Karpas-422 (cell line): ENCODE measurements around the gene UTP25. TPM values are rescaled to one million over a fixed set of nuclear protein-coding genes. Genes with fewer than 3 reads are reported as not detected.

Experiments
- DNase-seq: peaks from one replicate; pipeline ENCODE4 v3.0.0-alpha.2; 2015
- H2AFZ ChIP-seq: fragments of 200-600 bp; sonication (generic); 2 replicates; pipeline ENCODE4 v1.6.1; 2014; ENCODE audit warnings: antibody characterized with exemption, low read length, mixed read lengths
- H3K27ac ChIP-seq: fragments of 200-600 bp; sonication (generic); 2 replicates; pipeline ENCODE4 v1.5.1; 2014; ENCODE audit warnings: mild to moderate bottlenecking, low read length, moderate library complexity
- H3K27me3 ChIP-seq: fragments of 200-600 bp; sonication (generic); 2 replicates; pipeline ENCODE4 v1.6.1; 2014; ENCODE audit warnings: low read length, mixed read lengths
- H3K36me3 ChIP-seq: fragments of 200-600 bp; sonication (generic); 2 replicates; pipeline ENCODE4 v1.6.1; 2014; ENCODE audit warnings: low read length, mixed read lengths; ENCODE audit not compliant: insufficient read depth
- H3K4me1 ChIP-seq: fragments of 200-600 bp; sonication (generic); 2 replicates; pipeline ENCODE4 v1.6.1; 2014; ENCODE audit warnings: mild to moderate bottlenecking, low read length, mixed read lengths
- H3K4me2 ChIP-seq: fragments of 200-600 bp; sonication (generic); 2 replicates; pipeline ENCODE4 v1.6.1; 2014; ENCODE audit warnings: low read length, low read depth, mild to moderate bottlenecking; ENCODE audit not compliant: poor library complexity, severe bottlenecking
- H3K4me3 ChIP-seq: fragments of 200-600 bp; sonication (generic); 2 replicates; pipeline ENCODE4 v1.5.1; 2014; ENCODE audit warnings: mild to moderate bottlenecking, antibody characterized with exemption, low read length, mixed read lengths
- H3K79me2 ChIP-seq: fragments of 200-600 bp; sonication (generic); 2 replicates; pipeline ENCODE4 v1.6.1; 2014; ENCODE audit warnings: mild to moderate bottlenecking, low read length, mixed read lengths
- H3K9ac ChIP-seq: fragments of 200-600 bp; sonication (generic); 2 replicates; pipeline ENCODE4 v1.6.0; 2014; ENCODE audit warnings: low read length
- H3K9me2 ChIP-seq: fragments of 200-600 bp; sonication (generic), shearing (Covaris generic); replicated peaks from 2 replicates; pipeline ENCODE4 v1.6.0; 2014; ENCODE audit warnings: mild to moderate bottlenecking, low read length, moderate library complexity; ENCODE audit not compliant: insufficient read depth
- H3K9me3 ChIP-seq: fragments of 300-700, 200-600 bp; sonication (generic); 2 replicates; pipeline ENCODE4 v1.6.1; 2014; ENCODE audit warnings: low read length, mixed read lengths
- H4K20me1 ChIP-seq: fragments of 200-600 bp; sonication (generic); 2 replicates; pipeline ENCODE4 v1.6.1; 2014; ENCODE audit warnings: mild to moderate bottlenecking, antibody characterized with exemption, low read length, low read depth; ENCODE audit not compliant: insufficient read depth
- total RNA-seq: library from RNA; depleted of rRNA; stranded (reverse); fragments of >200 nt; shearing (Covaris generic); gene quantifications from 2 replicates; pipeline ENCODE4 v1.2.3, GENCODE V29; 2014; ENCODE audit warnings: low replicate concordance; rRNA removed

Gene UTP25, protein sequence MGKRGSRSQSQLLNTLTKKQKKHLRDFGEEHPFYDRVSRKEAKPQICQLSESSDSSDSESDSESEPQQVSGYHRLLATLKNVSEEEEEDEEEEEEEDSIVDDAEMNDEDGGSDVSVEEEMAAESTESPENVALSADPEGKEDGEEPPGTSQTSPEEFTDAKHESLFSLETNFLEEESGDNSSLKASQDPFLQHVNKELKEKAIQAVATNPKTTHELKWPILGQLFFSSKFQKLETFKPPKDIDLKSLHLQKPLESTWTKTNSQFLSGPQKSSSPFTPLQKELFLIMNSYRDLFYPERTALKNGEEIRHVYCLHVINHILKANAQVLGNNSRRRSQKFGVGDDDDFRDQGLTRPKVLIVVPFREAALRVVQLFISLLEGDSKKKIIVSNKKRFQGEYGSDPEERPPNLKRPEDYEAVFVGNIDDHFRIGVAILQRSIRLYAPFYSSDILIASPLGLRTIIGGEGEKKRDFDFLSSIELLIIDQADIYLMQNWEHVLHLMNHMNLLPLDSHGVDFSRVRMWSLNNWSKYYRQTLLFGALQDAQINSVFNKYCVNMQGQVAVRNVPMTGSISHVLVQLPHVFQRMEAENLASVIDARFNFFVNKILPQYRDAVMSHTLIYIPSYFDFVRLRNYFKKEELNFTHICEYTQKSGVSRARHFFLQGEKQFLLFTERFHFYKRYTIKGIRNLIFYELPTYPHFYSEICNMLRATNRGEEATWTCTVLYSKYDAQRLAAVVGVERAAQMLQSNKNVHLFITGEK
- 7.6 and 11.7 TPM in 2 replicates for total RNA-seq

DNA sequence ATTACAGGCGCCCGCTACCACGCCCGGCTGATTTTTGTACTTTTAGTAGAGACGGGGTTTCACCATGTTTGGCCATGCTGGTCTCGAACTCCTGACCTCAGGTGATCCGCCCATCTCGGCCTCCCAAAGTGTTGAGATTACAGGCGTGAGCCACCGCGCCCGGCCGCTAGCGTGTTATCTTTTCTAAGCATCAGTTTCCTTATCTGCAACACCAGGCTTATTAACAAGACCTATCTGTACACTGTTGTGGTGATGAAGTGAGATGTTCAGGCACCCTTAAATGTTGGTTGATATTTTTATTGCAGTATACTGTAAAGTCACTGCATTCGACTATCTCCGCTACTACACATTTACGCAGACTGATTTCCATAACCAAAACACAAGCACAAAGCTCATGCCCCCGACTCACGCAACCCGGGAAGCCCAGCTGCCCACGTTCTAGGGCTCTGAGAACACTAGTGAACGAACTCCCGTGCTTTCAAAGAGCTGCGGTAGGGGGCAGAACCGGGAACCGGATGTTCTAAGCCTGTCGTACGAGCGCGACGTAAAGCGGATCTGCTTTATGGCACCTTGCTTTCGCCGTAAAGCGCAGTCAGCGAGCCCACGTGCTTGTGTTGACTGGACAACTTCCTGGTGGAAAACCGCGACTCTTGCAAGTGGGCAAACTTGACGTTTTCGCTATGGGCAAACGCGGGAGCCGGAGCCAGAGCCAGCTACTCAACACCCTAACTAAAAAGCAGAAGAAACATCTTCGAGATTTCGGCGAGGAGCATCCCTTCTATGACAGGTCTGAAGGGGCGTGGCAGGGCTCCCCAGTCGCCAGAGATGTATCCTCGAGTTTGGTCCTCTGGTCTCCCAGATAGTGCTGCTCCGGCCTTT is at the start of gene UTP25:
Gene UTP25, plus strand, starts transcription at position 589 of the 879 bp plus-strand sequence. Its CDS starts 92 bp downstream, at position 681.
- DNase-seq, result peak; percentile 98
- peaks cover 42% of the 10 kb centered on the region for H3K79me2 ChIP-seq
- H3K4me3 ChIP-seq, result peak within 1 kb of the TSS; percentile 98
- H2AFZ ChIP-seq, result peak within 1 kb of the TSS; percentile 98
- H3K9me2 ChIP-seq, result no peaks in the 10 kb centered on the region
- H3K9ac ChIP-seq, result peak within 1 kb of the TSS; percentile 89
- peaks cover 17% of the 10 kb centered on the region; the same call in 1 of the 2 replicates for H3K36me3 ChIP-seq
- H4K20me1 ChIP-seq, result no peaks in the 10 kb centered on the region
- H3K9me3 ChIP-seq, result no peaks in the 10 kb centered on the region
- peak within 1 kb of the TSS; percentile 50; the same call in 1 of the 2 replicates for H3K27ac ChIP-seq
- peaks cover 16% of the 10 kb centered on the region for H3K4me1 ChIP-seq
- no peaks in the 10 kb centered on the region for H3K27me3 ChIP-seq
- H3K4me2 ChIP-seq, result peak within 1 kb of the TSS; percentile 76

DNA sequence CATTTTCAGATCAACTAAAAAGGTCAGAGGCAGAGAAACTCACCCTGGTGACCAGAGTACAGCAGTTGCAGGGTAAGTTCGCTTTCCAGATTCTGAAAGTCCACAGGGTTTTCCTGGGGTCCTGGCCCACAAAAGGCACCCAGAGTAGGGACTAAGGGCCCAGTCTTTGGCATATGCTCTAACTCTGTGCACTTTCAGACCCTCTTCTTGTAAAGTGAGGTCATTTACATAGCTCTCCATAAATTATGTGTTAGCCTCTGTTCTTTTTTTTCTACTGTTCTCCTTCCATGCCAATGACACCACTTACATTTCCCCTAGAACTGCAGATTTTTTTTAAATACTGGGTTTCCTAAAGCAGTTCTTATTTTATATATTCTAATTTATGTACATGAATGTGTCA is 49.7 kb upstream of the UTP25 start:
- no peak overlapping the region for H3K27ac ChIP-seq
- no peak for DNase-seq
- H3K9me3 ChIP-seq, result no peaks in the 10 kb centered on the region
- H3K79me2 ChIP-seq, result peaks cover 3% of the 10 kb centered on the region
- H3K27me3 ChIP-seq, result no peaks in the 10 kb centered on the region
- H3K4me2 ChIP-seq, result no peak overlapping the region
- no peak overlapping the region for H3K4me3 ChIP-seq
- H3K4me1 ChIP-seq, result peaks cover 18% of the 10 kb centered on the region
- no peak overlapping the region for H3K9ac ChIP-seq
- no peaks in the 10 kb centered on the region for H3K9me2 ChIP-seq
- no peaks in the 10 kb centered on the region for H3K36me3 ChIP-seq
- no peaks in the 10 kb centered on the region; the same call in 1 of the 2 replicates for H4K20me1 ChIP-seq
- H2AFZ ChIP-seq, result no peak overlapping the region

DNA sequence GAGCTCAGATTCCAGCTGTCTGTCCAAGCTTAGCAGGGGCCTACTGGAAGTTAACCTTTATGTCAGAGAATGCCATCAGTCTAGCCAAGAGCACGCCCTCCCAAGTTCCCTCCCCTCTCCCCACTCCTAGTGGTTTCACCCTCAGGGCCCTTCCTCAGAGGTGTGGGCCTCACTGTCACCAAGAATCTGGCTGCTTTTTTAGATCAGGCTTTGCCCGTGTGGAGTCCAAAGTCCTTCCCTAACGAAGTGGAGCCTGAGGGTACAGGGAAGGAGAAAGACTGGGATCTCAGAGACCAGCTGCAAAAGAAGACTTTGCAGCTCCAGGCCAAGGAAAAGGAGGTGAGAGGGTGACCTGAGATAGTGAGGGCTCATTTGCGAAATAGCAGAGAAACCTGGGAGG is 47.5 kb upstream of the UTP25 start:
- Histone ChIP-seq H2AFZ (no peak overlapping the region), H3K27ac (no peak overlapping the region), H3K4me3 (no peak overlapping the region), H3K4me1 (peaks cover 22% of the 10 kb centered on the region), H3K79me2 (peaks cover 14% of the 10 kb centered on the region), H3K9ac (no peak overlapping the region), H3K9me2 (no peaks in the 10 kb centered on the region), H3K27me3 (no peaks in the 10 kb centered on the region), H3K4me2 (no peak overlapping the region), H4K20me1 (no peaks in the 10 kb centered on the region; the same call in 1 of the 2 replicates), H3K36me3 (no peaks in the 10 kb centered on the region), H3K9me3 (no peaks in the 10 kb centered on the region)
- no peak for DNase-seq

DNA sequence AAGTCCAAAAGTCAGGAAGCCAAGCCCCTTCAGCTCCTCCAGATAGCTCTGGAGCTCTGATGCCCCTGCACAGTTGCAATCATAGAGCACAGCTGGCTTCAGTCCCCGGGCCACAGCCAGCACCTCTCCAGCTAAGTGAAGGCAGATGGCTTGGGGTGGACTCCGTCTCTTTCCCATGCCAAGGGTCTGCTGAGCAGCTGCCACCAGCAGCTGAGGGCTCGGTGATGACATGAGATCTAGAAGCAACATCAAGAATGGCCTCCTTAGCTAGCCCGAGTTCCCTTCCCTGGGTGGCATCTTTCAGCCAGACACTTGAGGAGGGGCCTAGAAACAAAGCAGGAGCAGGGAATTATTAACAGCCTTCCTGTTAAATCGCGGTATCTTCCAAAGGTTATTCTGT is 44.4 kb upstream of the UTP25 start:
- no peaks in the 10 kb centered on the region for H3K27me3 ChIP-seq
- no peaks in the 10 kb centered on the region for H3K9me2 ChIP-seq
- no peaks in the 10 kb centered on the region for H3K9me3 ChIP-seq
- H3K4me1 ChIP-seq, result peaks cover 15% of the 10 kb centered on the region
- no peaks in the 10 kb centered on the region for H3K36me3 ChIP-seq
- no peaks in the 10 kb centered on the region; the same call in 1 of the 2 replicates for H4K20me1 ChIP-seq
- no peak for DNase-seq
- peak overlapping the region; percentile 82 for H3K4me3 ChIP-seq
- H3K27ac ChIP-seq, result no peak overlapping the region
- H3K4me2 ChIP-seq, result peak overlapping the region; percentile 87
- peaks cover 14% of the 10 kb centered on the region for H3K79me2 ChIP-seq
- H3K9ac ChIP-seq, result peak overlapping the region; percentile 89
- H2AFZ ChIP-seq, result no peak overlapping the region

DNA sequence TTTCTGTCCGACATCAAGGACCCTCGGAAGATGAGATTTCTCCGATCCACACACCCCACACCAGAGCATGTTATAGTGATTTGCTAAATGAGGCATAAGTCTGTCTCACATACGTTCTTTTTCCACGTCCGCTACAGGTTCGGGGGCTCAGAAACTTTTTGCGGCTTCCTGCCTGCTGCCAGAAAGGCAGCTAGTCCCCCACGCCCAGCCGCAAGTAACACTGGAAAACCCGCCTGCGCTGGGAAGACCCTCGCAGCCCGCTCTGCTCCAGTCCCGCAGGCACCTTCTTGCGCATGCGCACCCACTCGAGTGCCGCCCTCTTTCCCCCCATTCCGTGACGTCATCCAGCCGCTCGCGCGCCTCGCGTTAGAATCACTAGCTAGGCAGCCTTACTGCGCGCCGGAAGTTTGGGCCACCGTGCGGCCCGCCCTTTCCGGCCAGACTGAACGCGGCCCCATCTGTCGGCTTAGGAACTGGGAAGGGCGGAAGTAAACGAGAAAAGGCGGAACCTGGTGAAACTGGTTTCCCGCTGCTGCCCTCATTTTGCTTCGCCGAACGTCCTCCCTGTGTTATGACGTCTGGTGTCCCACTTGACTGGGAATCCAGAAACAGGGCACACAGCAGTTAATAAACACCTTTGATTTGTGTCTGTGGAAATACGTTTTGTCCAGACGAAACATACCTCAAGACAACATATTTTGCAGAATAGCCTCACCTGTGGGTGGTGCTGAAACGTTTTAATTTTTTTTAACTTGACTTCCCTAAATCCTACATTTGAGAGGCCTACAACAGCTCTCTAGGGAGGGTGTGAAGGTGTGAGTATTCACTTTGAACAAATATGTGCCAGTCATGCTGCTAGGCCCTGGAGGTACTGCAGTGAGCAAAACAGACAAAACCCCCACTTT is 43.3 kb upstream of the UTP25 start, which contains the start of gene C1orf74:
Gene C1orf74, minus strand, starts transcription at position 295 of the 905 bp plus-strand sequence. CDS start 925 bp downstream, outside the sequence.
- H3K9me3 ChIP-seq, result no peaks in the 10 kb centered on the region
- H4K20me1 ChIP-seq, result no peaks in the 10 kb centered on the region; the same call in 1 of the 2 replicates
- H3K79me2 ChIP-seq, result peaks cover 14% of the 10 kb centered on the region
- H3K9me2 ChIP-seq, result no peaks in the 10 kb centered on the region
- H3K36me3 ChIP-seq, result no peaks in the 10 kb centered on the region
- peak within 1 kb of the TSS; percentile 87 for H3K4me2 ChIP-seq
- DNase-seq, result peak; percentile 99
- H3K4me3 ChIP-seq, result peak within 1 kb of the TSS; percentile 82
- peak within 1 kb of the TSS; percentile 71; the same call in 1 of the 2 replicates for H2AFZ ChIP-seq
- H3K4me1 ChIP-seq, result peaks cover 15% of the 10 kb centered on the region
- H3K27ac ChIP-seq, result peak within 1 kb of the TSS; percentile 63
- peak within 1 kb of the TSS; percentile 89 for H3K9ac ChIP-seq
- H3K27me3 ChIP-seq, result no peaks in the 10 kb centered on the region

DNA sequence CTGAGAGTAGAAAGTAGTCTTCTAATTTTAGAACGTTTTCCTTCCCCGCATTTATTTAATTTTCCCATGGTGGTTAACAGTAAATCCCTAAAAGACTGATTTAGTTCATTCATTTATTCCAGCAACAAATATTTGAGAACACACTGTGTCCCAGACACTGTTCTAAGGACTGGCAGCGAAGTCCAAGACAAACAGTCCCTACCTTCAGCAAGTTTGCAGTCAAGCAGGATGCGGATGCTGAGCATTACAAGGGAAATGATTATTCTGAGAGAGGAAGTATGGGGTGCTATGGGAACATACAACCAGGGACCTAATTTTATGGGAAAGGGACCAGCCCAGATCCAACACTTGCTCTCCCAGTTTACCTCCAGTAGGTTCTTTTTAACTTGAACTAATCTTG is 42.2 kb upstream of the UTP25 start:
- Histone ChIP-seq H3K4me2 (no peak overlapping the region), H4K20me1 (no peaks in the 10 kb centered on the region), H3K9me3 (no peaks in the 10 kb centered on the region)

DNA sequence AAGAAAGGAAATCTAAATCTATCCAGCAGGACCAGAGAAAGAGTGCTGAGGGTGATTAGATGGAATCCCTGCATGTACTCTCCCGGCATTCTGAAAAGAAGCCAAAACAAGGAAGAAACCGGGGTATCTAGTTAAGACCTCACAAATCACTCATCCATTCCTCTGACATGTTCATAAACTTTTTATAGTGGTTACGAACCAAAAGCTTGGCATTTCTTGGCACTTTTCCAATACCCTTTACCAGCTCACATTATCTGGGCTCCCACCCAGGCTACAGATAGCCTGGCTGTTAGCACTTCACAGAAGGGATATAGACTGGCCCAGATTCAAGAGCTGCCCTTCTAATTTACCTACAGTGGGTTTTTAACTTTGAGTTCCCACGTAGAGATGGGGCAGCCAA is 41.6 kb upstream of the UTP25 start:
- H2AFZ ChIP-seq, result no peak overlapping the region
- H3K9me3 ChIP-seq, result no peaks in the 10 kb centered on the region
- H3K4me2 ChIP-seq, result no peak overlapping the region
- H3K9me2 ChIP-seq, result no peaks in the 10 kb centered on the region
- DNase-seq, result no peak
- H3K27me3 ChIP-seq, result no peaks in the 10 kb centered on the region
- no peak overlapping the region for H3K9ac ChIP-seq
- H3K27ac ChIP-seq, result no peak overlapping the region
- H3K4me1 ChIP-seq, result peaks cover 15% of the 10 kb centered on the region
- no peak overlapping the region for H3K4me3 ChIP-seq
- no peaks in the 10 kb centered on the region for H4K20me1 ChIP-seq
- no peaks in the 10 kb centered on the region for H3K36me3 ChIP-seq
- peaks cover 14% of the 10 kb centered on the region for H3K79me2 ChIP-seq

More for the DNA sequence above, 42.2 kb upstream of the UTP25 start:
- Histone ChIP-seq H3K4me1 (peaks cover 15% of the 10 kb centered on the region), H3K79me2 (peaks cover 14% of the 10 kb centered on the region), H3K9ac (no peak overlapping the region), H3K9me2 (no peaks in the 10 kb centered on the region), H3K4me3 (0 out of 2 replicates have a peak overlapping the region, but pooled peaks have one; percentile 54), H2AFZ (no peak overlapping the region), H3K27ac (no peak overlapping the region), H3K27me3 (no peaks in the 10 kb centered on the region), H3K36me3 (no peaks in the 10 kb centered on the region)
- no peak for DNase-seq
